A172 (cell line): ENCODE data around the gene HPN. TPM values are rescaled to one million over a fixed set of nuclear protein-coding genes. Genes with fewer than 3 reads are reported as not detected.
A peak's percentile ranks its signal among the peaks of the same experiment; 100 is the strongest.

Experiments used
- DNase-seq: peaks from one replicate; pipeline ENCODE4 v3.0.0-alpha.2; 2015; ENCODE audit warnings: low spot score
- total RNA-seq: library from RNA; depleted of rRNA; stranded (reverse); fragments of >200 nt; shearing (Covaris generic); gene quantifications from 2 replicates; pipeline ENCODE4 v1.2.3, GENCODE V29; 2014

Gene HPN
- total RNA-seq, 1 experiment from 2014 or later: not detected

- no peak for DNase-seq
Observed at GRCh38 chr19:35061583-35062373, 20.3 kb downstream of the HPN start.

GRCh38 chr19:35062942-35063341 lies 21.4 kb downstream of the HPN start:
- no peak for DNase-seq

- peak; percentile 78 for DNase-seq
Observed at GRCh38 chr19:35063940-35064818, 22.7 kb downstream of the HPN start.

- no peak for DNase-seq
Observed at GRCh38 chr19:35065574-35065973, 24.1 kb downstream of the HPN start.

- no peak for DNase-seq
Observed at GRCh38 chr19:35066121-35066520, 24.6 kb downstream of the HPN start.

GRCh38 chr19:35066691-35067563 lies 25.4 kb downstream of the HPN start:
- DNase-seq: peak; percentile 76

GRCh38 chr19:35068941-35069634 lies 27.6 kb downstream of the HPN start:
- DNase-seq: no peak

GRCh38 chr19:35069696-35070095 lies 28.2 kb downstream of the HPN start:
- no peak for DNase-seq

GRCh38 chr19:35070471-35070870 lies 28.9 kb downstream of the HPN start:
- DNase-seq: no peak

GRCh38 chr19:35073516-35073915 lies 32.0 kb downstream of the HPN start:
- no peak for DNase-seq

GRCh38 chr19:35073941-35074340 lies 32.4 kb downstream of the HPN start:
- no peak for DNase-seq

- no peak for DNase-seq
Observed at GRCh38 chr19:35074426-35075201, 33.1 kb downstream of the HPN start.

GRCh38 chr19:35075202-35076025 lies 33.9 kb downstream of the HPN start:
- no peak for DNase-seq

GRCh38 chr19:35076026-35076370 lies 34.5 kb downstream of the HPN start:
- no peak for DNase-seq

GRCh38 chr19:35076657-35077056 lies 35.1 kb downstream of the HPN start:
- DNase-seq: no peak

GRCh38 chr19:35077411-35078223 lies 36.1 kb downstream of the HPN start:
- no peak for DNase-seq

- no peak for DNase-seq
Observed at GRCh38 chr19:35079826-35080225, 38.3 kb downstream of the HPN start.

GRCh38 chr19:35080613-35081170 lies 39.2 kb downstream of the HPN start:
- DNase-seq: no peak

GRCh38 chr19:35081201-35081600 lies 39.7 kb downstream of the HPN start:
- DNase-seq: no peak
